ENCODE results near the gene NPEPL1.
A peak's percentile ranks its signal among the peaks of the same experiment; 100 is the strongest.

NPEPL1 gene

DNA sequence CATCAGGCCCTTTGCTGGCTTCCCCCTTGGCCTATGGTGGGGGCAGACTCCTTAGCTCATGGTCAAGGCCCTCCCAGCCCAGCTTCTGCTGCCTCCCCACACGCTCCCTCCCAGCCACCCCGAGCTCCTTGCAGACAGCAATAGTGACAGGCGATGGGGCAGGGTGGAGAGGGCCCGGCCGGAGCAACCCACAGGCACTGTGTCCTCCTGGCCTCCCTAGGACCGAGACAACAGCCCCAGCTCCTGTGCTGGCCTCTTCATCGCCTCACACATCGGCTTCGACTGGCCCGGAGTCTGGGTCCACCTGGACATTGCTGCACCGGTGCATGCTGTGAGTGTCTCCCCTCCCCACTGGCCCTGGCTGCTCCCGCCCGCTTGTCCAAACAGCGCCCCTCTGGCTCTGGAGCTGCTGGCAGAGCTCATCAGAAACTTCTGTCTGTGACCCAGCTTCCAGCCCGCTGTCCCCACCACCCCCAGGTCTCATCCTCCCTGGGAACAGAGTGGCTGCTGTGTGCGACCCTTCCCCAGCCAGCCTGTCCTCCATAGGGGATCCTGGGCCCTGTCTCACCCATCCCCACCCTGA is 21.8 kb downstream of the NPEPL1 start:
- Mint-ChIP-seq H3K4me3 (no peak overlapping the region), H3K27ac (no peak overlapping the region), H3K36me3 (ENCODE audit: low read depth) (no peaks in the 10 kb centered on the region), H3K27me3 (ENCODE audit: low read depth) (no peaks in the 10 kb centered on the region), H3K9me3 (no peaks in the 10 kb centered on the region), H3K4me1 (ENCODE audit: low read depth) (no peaks in the 10 kb centered on the region)
- peak; percentile 0 for DNase-seq (ENCODE audit: low spot score)

DNA sequence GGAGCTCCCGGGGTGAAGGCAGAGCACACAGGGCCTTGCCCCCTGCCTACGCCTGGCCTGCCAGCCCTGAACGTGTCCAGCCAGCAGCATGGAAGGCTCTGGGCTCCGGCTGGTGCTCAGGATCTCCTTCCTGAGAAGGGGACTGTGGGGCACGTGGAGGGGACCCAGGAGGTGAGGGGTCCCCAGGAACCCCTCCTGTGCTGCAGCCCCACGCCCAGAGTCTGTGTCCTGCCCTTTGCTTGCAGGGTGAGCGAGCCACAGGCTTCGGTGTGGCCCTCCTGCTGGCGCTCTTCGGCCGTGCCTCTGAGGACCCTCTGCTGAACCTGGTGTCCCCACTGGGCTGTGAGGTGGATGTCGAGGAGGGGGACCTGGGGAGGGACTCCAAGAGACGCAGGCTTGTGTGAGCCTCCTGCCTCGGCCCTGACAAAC is 22.3 kb downstream of the NPEPL1 start:
- H3K4me3 Mint-ChIP-seq: no peak overlapping the region
- no peaks in the 10 kb centered on the region for H3K9me3 Mint-ChIP-seq
- DNase-seq (ENCODE audit: low spot score): peak; percentile 1
- no peaks in the 10 kb centered on the region for H3K36me3 Mint-ChIP-seq (ENCODE audit: low read depth)
- H3K4me1 Mint-ChIP-seq (ENCODE audit: low read depth): no peaks in the 10 kb centered on the region
- H3K27me3 Mint-ChIP-seq (ENCODE audit: low read depth): no peaks in the 10 kb centered on the region
- no peak overlapping the region for H3K27ac Mint-ChIP-seq

DNA sequence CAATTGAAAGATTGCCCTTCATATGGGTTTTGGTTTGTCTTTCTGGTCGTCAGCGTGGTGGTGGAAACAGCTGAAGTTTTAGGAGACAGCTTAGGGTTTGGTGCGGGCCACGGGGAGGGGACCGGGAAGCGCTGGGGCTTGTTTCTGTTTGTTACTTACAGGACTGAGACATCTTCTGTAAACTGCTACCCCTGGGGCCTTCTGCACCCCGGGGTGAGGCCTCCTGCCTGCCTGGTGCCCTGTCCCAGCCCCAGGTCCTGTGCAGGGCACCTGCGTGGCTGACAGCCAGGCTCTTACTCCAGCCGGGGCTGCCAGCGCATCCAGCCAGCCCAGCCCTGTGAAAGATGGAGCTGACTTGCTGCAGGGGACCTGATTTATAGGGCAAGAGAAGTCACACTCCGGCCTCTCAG is 22.8 kb downstream of the NPEPL1 start:
- H3K4me3 Mint-ChIP-seq: no peak overlapping the region
- DNase-seq (ENCODE audit: low spot score): peak; percentile 3
- no peaks in the 10 kb centered on the region for H3K4me1 Mint-ChIP-seq (ENCODE audit: low read depth)
- no peaks in the 10 kb centered on the region for H3K27me3 Mint-ChIP-seq (ENCODE audit: low read depth)
- no peaks in the 10 kb centered on the region for H3K36me3 Mint-ChIP-seq (ENCODE audit: low read depth)
- H3K27ac Mint-ChIP-seq: no peak overlapping the region
- no peaks in the 10 kb centered on the region for H3K9me3 Mint-ChIP-seq

DNA sequence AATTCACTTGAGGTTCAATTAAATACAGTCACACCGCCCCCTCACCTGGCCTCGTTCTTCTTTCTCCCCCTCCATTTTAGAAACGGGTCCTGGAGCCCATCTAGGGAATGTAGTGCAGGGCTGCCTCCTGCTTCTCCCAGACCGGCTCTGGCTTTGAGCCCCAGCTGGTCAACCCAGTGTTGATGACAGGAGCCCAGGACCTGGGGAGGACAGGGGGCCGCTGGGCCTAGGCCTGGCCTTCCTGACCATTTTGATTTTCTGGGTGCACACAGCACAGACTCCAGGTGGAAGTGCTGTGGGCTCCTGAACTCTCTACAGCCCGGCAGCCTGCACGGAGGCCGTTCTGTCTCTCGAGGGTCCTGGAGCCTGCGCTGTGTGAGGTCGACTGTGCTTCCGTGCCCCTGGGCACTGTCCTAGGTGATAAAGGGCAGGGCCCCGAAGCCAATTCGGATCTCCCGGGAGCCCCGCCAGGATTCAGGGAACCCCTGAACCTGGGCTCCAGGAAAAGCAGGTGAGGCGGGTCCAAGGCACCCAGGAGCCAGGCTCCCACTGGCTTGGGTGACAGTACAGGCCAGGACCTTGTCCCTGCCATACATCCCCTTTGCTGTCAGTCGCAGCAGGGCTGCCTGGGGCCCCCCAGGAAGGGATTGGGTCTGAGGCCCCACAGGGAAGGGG is 23.3 kb downstream of the NPEPL1 start:
- H3K27me3 Mint-ChIP-seq (ENCODE audit: low read depth): no peaks in the 10 kb centered on the region
- no peak for DNase-seq (ENCODE audit: low spot score)
- no peaks in the 10 kb centered on the region for H3K36me3 Mint-ChIP-seq (ENCODE audit: low read depth)
- H3K27ac Mint-ChIP-seq: no peak overlapping the region
- H3K4me1 Mint-ChIP-seq (ENCODE audit: low read depth): no peaks in the 10 kb centered on the region
- H3K9me3 Mint-ChIP-seq: no peaks in the 10 kb centered on the region
- no peak overlapping the region for H3K4me3 Mint-ChIP-seq

DNA sequence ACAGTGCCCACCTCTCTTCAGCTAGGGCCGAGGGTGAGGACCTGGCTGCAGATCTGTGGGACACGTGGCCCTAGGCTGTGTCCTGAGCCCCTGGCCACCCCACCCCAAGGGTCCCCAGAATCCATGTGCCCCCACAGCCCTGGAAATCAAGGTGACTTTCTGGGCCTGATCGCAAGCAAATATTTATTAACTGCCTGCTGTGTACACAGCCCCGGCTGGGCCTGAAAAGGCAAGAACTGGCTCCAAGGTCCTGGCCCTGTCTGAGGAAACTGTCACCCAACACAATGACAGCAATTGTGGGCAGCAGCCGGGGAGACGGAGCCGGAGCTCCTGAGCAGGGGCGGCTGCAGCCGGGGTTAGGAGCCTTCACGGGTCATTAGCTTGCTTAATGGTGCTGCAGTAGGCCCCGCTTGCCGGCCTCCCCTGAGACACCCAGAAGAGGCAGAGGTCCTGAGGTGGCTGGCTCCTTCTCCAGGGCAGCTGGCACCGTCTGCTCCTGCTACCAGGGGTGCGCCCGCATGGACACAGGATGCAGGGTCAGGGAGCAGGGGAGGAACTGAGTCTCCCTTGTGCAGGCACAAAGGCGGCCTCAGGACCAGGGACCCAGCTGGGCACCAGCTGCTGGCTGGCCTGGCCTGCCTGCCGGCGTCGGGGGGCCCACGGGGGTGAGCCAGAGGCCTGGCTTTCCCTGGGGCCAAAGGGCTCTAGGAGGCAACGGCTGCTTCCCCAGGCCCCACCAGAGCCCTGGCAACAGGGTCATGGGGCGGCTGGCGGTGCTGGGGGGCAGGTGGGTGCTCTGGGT is 24.1 kb downstream of the NPEPL1 start:
- peak; percentile 2 for DNase-seq (ENCODE audit: low spot score)
- Mint-ChIP-seq H3K4me3 (no peak overlapping the region), H3K27ac (no peak overlapping the region), H3K27me3 (ENCODE audit: low read depth) (peaks cover 4% of the 10 kb centered on the region), H3K4me1 (ENCODE audit: low read depth) (no peaks in the 10 kb centered on the region), H3K36me3 (ENCODE audit: low read depth) (no peaks in the 10 kb centered on the region), H3K9me3 (no peaks in the 10 kb centered on the region)

DNA sequence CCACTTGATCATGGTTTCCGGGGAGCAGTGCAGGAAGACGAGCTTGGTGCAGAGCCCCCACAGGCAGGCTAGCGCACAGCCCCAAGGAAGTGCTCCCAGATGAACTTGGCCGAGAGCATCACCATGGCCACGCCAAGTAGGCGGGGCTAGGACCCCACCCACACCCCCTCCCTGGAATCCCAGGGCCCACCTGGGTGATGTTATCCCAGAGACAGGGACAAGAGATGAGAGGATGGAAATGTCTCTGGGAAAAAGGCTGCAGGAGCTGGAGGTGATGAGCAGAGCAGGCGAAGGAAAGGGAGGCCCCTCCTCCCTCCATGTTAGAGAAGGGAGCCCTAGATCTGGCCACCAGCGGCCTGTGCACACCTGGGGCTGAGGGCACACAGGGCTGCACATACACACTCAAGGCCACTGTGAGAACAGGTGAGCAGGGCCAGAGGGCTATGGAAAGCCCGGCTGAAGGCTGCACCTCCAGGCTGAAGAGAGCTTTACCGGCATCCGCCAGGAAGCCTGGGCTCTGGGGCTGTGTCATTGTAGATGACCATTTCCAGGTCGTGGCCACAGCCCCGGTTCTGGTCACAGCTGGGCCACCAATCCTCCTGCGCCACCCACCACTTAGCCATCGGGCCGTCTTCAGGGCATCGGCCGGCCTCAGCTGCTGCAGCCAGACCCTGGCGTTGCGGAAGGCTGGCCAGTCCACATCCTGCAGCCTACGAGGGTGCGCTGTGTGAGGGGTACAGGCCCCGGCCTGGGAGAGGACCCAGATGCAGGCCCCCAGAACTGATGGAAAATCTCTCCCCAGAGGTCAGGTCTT is 24.9 kb downstream of the NPEPL1 start:
- no peaks in the 10 kb centered on the region for H3K4me1 Mint-ChIP-seq (ENCODE audit: low read depth)
- no peaks in the 10 kb centered on the region for H3K9me3 Mint-ChIP-seq
- DNase-seq (ENCODE audit: low spot score): peak; percentile 2
- H3K27ac Mint-ChIP-seq: no peak overlapping the region
- H3K27me3 Mint-ChIP-seq (ENCODE audit: low read depth): peaks cover 8% of the 10 kb centered on the region
- H3K36me3 Mint-ChIP-seq (ENCODE audit: low read depth): no peaks in the 10 kb centered on the region
- no peak overlapping the region for H3K4me3 Mint-ChIP-seq

DNA sequence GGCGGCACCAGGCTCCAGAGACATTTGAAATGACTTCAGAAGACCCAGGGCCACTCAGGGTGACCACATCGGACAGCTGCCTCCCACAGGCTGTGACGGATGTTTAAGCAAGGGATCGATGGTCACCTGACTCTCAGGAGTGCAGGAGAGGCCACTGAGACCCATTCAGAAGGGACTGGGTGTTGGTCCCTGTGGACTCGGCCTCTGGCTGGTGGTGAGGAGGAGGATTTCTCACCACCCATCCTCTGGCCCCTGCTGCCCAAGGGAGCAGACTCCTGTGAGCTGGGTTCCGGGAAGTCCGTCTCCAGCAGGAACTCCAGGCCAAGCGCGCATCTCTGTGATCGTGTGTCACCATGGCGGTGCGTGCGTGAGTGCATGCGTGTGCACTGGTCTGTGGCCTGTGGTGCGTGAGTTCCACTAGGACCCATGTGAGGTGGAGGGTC is 25.5 kb downstream of the NPEPL1 start:
- Mint-ChIP-seq H3K27me3 (ENCODE audit: low read depth) (peaks cover 14% of the 10 kb centered on the region), H3K27ac (no peak overlapping the region), H3K9me3 (no peaks in the 10 kb centered on the region), H3K36me3 (ENCODE audit: low read depth) (no peaks in the 10 kb centered on the region), H3K4me3 (no peak overlapping the region), H3K4me1 (ENCODE audit: low read depth) (no peaks in the 10 kb centered on the region)
- DNase-seq (ENCODE audit: low spot score): peak; percentile 3

DNA sequence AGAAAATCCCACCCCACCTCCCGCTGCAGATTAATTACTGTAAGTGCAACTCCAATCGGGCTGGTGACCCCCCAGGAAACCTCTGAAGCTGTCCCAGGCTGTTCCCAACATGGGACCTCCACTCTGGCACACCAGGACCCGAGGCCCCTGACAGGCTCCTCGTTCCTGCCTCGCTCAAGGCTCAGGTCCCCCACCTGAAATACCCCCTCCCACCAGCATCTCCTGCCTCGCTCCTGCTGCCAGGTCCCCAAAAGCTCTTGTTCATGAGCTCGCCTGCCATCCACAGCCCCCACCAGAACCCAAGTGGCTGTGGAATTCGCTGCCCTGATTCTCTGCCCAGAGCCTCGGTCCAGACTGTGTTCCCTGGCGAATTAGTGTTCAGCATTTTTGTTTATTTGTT is 26.1 kb downstream of the NPEPL1 start:
- no peak overlapping the region for H3K27ac Mint-ChIP-seq
- H3K36me3 Mint-ChIP-seq (ENCODE audit: low read depth): no peaks in the 10 kb centered on the region
- H3K27me3 Mint-ChIP-seq (ENCODE audit: low read depth): peaks cover 20% of the 10 kb centered on the region
- no peak for DNase-seq (ENCODE audit: low spot score)
- no peaks in the 10 kb centered on the region for H3K9me3 Mint-ChIP-seq
- H3K4me3 Mint-ChIP-seq: no peak overlapping the region
- H3K4me1 Mint-ChIP-seq (ENCODE audit: low read depth): no peaks in the 10 kb centered on the region

DNA sequence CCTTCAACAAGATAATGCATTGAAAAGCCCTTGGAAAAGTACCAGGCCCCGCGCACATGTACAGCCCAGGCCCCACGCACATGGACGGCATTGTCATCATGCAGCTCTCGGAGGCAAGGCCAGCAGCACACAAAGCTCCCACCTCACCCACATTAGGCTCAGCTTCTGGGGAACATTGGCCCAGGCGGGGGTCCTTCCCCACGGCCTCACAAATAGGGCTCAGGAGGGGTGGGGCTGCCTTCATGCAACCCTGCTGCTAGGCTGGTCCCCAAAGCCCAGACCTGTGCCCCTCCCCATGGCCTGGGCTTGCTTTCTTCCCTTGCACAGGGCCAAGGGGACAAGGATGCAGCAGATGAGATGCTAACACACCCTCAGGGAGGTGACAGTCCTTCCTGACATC is 26.7 kb downstream of the NPEPL1 start:
- Mint-ChIP-seq H3K4me1 (ENCODE audit: low read depth) (no peaks in the 10 kb centered on the region), H3K27me3 (ENCODE audit: low read depth) (peaks cover 21% of the 10 kb centered on the region), H3K27ac (no peak overlapping the region), H3K9me3 (no peaks in the 10 kb centered on the region), H3K36me3 (ENCODE audit: low read depth) (no peaks in the 10 kb centered on the region), H3K4me3 (no peak overlapping the region)
- no peak for DNase-seq (ENCODE audit: low spot score)

DNA sequence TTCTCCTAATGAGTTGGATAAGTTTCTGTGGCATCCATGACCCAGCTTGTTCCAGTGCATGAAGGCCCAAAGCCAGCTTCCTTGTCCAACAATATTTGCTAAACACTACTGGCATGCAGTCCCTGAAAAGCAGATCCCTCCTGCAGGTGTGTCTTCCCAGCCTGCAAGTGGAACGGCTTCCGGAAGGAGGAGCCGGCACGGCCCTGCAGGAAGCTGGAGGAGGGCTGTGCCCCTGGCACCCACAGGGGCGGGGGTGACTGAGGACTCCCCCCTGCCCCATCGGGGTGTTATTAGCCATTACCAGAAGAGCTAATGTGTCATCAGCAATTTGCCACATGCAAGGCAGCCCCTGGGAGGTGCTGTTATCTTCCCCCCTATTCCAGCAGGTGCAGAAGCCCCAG is 27.4 kb downstream of the NPEPL1 start:
- Mint-ChIP-seq H3K4me3 (no peak overlapping the region), H3K36me3 (ENCODE audit: low read depth) (no peaks in the 10 kb centered on the region), H3K27ac (no peak overlapping the region), H3K9me3 (no peaks in the 10 kb centered on the region), H3K4me1 (ENCODE audit: low read depth) (no peaks in the 10 kb centered on the region), H3K27me3 (ENCODE audit: low read depth) (peaks cover 28% of the 10 kb centered on the region)
- no peak for DNase-seq (ENCODE audit: low spot score)

DNA sequence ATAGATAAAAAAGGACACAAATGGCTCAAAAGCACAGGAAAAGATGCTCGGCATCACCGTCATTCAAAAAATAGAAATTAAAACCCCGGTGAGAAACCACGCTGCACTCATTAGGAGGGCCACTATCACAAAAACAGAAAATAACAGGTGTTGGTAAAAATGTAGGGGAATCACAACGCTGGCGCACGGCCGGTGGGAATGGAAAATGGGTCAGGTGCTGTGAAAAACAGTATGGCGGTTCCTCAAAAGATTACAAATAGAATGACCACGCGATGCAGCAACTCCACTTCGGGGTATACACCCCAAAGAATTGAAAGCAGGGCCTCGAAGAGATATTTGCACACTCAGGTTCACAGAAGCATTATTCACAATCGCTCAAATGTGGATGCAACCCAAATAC is 28.3 kb downstream of the NPEPL1 start:
- peaks cover 29% of the 10 kb centered on the region for H3K27me3 Mint-ChIP-seq (ENCODE audit: low read depth)
- no peak for DNase-seq (ENCODE audit: low spot score)
- no peaks in the 10 kb centered on the region for H3K9me3 Mint-ChIP-seq

DNA sequence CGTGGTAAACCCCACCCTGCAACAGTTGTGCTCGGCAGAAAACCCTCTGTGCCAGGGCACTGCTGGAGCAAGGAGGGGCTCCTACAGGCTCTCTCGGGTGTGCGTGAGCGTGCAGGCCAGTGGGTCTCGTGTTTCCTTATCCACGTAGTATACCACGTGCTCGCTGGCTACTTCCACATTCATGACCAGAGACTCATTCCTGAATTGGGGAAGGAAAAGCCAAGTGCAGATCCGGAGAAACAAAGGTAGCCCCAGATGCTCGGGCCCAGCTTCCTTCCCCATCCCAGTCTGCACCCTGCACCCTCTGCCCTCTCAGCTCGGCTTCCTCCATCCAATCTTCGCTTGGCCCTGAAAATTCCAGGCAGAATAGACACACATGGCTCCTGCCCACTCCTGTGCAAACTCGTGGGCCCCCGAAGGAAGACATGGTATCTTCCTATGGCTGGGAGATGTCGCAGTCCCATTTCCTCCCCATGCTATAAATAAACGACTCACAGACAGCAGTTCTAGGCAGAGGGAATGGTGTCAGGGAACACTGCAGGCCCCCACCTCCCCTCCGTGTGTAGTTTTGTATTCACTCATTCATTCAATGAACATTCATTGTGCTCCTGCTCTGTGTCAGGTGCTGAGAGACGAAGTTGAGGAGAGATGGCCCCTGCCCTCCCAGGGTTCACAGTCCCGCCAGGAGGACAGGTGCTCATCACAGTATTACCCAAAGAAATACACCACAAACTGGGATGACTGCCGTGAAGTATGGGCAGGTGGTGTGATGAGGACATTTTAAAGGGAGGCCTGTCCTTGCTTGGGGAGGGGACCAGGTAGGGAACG is 29.6 kb downstream of the NPEPL1 start:
- H3K4me3 Mint-ChIP-seq: no peak overlapping the region
- H3K27me3 Mint-ChIP-seq (ENCODE audit: low read depth): peaks cover 36% of the 10 kb centered on the region
- H3K4me1 Mint-ChIP-seq (ENCODE audit: low read depth): no peaks in the 10 kb centered on the region
- H3K27ac Mint-ChIP-seq: no peak overlapping the region
- no peaks in the 10 kb centered on the region for H3K36me3 Mint-ChIP-seq (ENCODE audit: low read depth)
- DNase-seq (ENCODE audit: low spot score): peak; percentile 3
- no peaks in the 10 kb centered on the region for H3K9me3 Mint-ChIP-seq

More for the DNA sequence above, 28.3 kb downstream of the NPEPL1 start:
- Mint-ChIP-seq H3K36me3 (ENCODE audit: low read depth) (no peaks in the 10 kb centered on the region), H3K27ac (no peak overlapping the region), H3K4me1 (ENCODE audit: low read depth) (no peaks in the 10 kb centered on the region), H3K4me3 (no peak overlapping the region)

All from T-helper 2 cell treated with Interferon-gamma antibody and Interleukin-4, amounts not matched to agents 5 μg/mL and 100 μg/mL, for 36 hours (primary cell).